HG02938 (cell line): ENCODE results near the gene SUPT3H.

ENCODE experiments used
- ATAC-seq: cut with Tn5 transposase; IDR thresholded peaks from one replicate; pipeline ENCODE4 v1.9.1; 2021; ENCODE audit warnings: mild to moderate bottlenecking, moderate library complexity; ENCODE audit not compliant: unreplicated experiment

The SUPT3H gene

GRCh38 chr6:44855562-44856411 is 521.9 kb downstream of the SUPT3H start:
- no peak for ATAC-seq

GRCh38 chr6:44854712-44855443 is 522.9 kb downstream of the SUPT3H start:
- ATAC-seq, result no peak

GRCh38 chr6:44851176-44851575 is 526.6 kb downstream of the SUPT3H start:
- ATAC-seq, result no peak

- ATAC-seq, result no peak
Observed at GRCh38 chr6:44850312-44850711, 527.4 kb downstream of the SUPT3H start.

- no peak for ATAC-seq
Observed at GRCh38 chr6:44849806-44850205, 527.9 kb downstream of the SUPT3H start.

- no peak for ATAC-seq
Observed at GRCh38 chr6:44843734-44844133, 534.0 kb downstream of the SUPT3H start.

GRCh38 chr6:44842616-44843015 is 535.1 kb downstream of the SUPT3H start:
- no peak for ATAC-seq

- ATAC-seq, result no peak
Observed at GRCh38 chr6:44841829-44842228, 535.9 kb downstream of the SUPT3H start.

- ATAC-seq, result no peak
Observed at GRCh38 chr6:44837741-44838140, 540.0 kb downstream of the SUPT3H start.

GRCh38 chr6:44837255-44837654 is 540.5 kb downstream of the SUPT3H start:
- ATAC-seq, result no peak

- ATAC-seq, result peak; percentile 70
Observed at GRCh38 chr6:44833248-44833647, 544.5 kb downstream of the SUPT3H start.

GRCh38 chr6:44831002-44831610 is 546.6 kb downstream of the SUPT3H start:
- no peak for ATAC-seq

- no peak for ATAC-seq
Observed at GRCh38 chr6:44829836-44830235, 547.9 kb downstream of the SUPT3H start.

GRCh38 chr6:44828780-44829179 is 549.0 kb downstream of the SUPT3H start:
- no peak for ATAC-seq

GRCh38 chr6:44826025-44826676 is 551.6 kb downstream of the SUPT3H start:
- ATAC-seq, result no peak

GRCh38 chr6:44825273-44825672 is 552.5 kb downstream of the SUPT3H start:
- no peak for ATAC-seq

GRCh38 chr6:44824567-44824966 is 553.2 kb downstream of the SUPT3H start:
- ATAC-seq, result no peak

- ATAC-seq, result no peak
Observed at GRCh38 chr6:44820759-44821158, 557.0 kb downstream of the SUPT3H start.

- no peak for ATAC-seq
Observed at GRCh38 chr6:44820321-44820720, 557.4 kb downstream of the SUPT3H start.

- no peak for ATAC-seq
Observed at GRCh38 chr6:44811456-44811855, 566.3 kb downstream of the SUPT3H start.

GRCh38 chr6:44809258-44809657 is 568.5 kb downstream of the SUPT3H start:
- ATAC-seq, result no peak
